Endothelial cell of hepatic sinusoid (primary cell): ENCODE data around the gene EML5.
"Not testable (repeated sequence)": the region's sequence is repeated elsewhere in the genome, so short reads cannot be mapped to it uniquely, and the experiment has no call there.

Experiments
- in situ Hi-C: cut with HindIII; loops from 2 replicates; pipeline ENCODE4 v1.10.0; 2017; ENCODE audit warnings: low sequenced_read_pairs

Gene EML5

DNA sequence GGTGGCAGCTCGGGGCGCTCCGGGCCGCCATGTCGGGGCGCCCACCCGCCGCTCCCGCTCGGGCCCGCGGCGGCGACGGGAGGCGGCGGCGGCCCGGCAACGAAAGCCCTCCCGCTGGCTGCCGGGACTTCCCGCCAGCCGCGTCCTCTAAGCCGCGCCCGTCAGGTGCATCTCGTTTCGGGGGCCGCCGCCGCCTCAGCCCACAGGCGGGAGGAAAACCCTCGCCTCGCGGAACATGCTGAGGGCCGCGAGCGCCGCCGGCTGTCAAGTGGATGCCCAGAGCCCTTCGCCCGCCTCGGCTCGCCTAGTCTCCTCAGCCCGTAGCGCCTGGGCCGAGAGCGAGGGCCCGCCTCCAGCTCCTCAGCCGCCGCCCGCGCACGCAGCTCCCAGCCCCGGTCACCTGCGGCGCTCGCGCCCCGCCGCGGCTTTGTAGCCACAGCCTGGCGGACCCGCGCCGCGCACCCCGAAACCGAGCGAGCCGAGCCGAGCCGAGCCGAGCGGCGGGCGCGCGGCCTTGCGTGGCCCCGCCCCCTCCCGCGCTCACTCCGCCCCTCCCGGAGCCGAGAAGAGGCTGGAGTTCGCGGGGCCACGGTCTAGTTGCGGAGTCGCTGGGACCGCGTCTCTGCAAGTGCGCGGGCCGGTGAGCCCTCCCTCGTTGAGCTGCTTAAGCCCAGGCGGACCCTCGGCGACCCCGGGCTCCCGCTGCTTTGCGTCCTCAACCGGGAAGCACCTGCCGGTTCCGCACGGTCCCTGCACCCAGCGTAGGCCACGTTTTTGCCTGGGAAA is at the start of gene EML5:
Gene EML5, minus strand, starts transcription at position 481 of the 786 bp plus-strand sequence. Its CDS starts 450 bp downstream, at position 31.
- in situ Hi-C loops, result no loop called here

DNA sequence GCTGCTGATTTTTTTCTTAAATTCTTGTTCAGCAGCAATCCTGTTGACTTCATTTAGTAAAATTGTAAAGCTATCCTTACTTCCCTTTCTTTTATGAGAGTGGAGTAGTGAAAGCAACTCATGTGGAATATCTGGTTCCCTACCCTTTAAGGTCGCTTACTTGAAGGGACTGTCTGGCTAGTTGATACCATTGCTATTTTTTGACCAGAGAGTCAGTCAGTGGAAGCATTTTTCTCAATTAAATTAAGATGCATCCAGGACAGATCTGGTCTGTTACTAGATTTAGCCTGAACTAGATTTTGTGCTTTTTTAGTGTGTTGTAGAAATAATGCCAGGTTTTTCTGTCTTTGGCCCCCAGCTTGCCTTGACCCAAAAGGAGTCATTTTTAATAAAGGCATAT is 49.7 kb upstream of the EML5 start:
- in situ Hi-C loops, result no loop called here

- in situ Hi-C loops, result no loop called here
These were observed 49.0 kb upstream of the EML5 start for GRCh38 chr14:88841741-88842140.

GRCh38 chr14:88840926-88841325 is 48.2 kb upstream of the EML5 start:
- in situ Hi-C loops, result no loop called here

GRCh38 chr14:88838015-88838414 is 45.3 kb upstream of the EML5 start:
- in situ Hi-C loops, result no loop called here

- in situ Hi-C loops, result no loop called here
These were observed 44.7 kb upstream of the EML5 start for GRCh38 chr14:88837495-88837894.

DNA sequence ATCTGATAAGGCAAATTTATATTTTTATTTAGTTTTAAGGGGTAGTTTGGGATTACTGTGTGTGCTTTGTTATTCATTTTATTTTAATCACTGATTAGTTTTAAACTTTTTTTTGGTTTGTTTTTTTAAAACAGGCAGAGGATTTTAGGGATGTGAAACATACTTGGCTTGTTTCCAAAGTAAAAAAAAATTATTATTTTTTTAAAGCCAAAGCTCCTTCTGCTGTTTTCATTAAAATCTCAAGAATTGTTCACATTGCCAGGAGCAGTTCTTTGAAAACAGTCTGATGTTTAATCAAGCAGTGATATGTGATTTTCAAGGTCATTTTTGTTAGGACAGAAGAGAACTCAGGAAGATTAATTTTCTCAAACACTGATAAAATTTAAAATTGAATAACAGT is 42.9 kb upstream of the EML5 start:
- in situ Hi-C loops, result no loop called here

DNA sequence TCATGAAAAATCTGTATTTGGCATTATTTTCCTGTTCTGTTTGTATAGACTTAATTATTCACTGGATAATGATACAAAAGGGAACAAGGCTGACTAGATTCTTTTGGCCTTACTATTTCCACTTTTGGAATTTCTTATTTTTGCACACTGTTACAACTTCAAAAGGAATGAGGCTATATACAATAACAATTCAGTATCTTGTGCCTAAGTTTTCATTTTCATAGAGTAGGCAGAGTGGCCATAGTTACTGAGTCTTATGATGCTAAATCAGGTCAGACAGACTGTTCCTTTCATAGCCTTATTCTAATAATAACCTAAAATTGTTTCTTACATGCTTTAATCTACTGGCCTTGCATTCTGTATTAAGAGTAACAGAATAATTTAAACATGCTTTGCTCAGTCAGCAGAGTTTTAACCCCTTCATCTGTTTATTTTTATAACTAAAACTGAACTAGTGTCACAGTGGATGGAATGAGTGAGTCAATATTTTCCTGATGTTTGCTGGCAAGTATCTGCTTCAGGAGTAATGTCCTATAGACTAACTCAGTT is 42.2 kb upstream of the EML5 start:
- in situ Hi-C loops, result no loop called here

DNA sequence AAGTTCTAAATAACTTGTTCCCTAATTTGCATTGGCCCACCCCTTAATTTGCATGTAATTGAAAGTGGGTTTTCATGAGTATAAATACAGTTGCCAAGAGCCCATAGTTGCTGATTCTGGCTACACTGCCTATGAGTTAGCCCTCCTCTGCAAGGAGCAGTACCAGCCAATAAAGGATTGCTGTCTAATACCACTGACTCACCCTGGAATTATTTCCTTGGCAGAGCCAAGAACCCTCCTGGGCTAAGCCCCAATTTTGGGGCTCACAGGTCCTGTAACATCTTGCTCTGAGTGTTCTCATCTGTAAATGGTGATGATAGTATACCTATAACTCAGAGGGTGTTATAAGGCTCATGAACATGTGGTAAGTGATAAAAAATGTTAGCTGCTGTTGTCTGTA is 38.5 kb upstream of the EML5 start:
- in situ Hi-C loops, result no loop called here

DNA sequence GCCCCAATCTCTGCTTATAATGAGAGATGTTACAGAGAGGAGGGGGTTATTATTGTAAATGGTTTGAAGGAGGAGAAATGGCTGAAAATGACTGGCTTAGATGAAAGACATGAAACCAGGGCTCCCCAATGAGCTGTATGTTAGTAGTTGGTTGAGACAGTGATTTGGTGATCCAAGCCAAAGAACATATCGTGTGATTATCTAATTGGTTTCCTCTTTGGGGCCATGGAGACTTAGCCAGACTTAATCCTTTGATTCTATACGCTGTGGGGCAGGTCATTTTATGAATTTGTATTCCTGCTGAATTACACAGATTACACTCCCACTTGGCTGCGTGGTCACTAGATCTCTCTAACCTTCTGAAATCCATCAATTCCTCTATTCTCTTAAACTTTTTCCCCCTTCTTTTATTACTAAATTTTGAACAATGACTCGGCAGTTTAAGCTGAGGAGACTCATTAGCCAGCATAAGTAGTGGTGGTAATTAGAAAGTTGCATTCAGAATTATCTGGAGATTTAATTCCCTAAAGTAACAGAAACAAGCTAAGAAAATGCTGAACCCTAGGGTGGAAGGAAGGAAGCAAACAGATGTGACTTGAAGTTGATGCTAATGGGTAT is 37.0 kb upstream of the EML5 start:
- in situ Hi-C loops, result no loop called here

GRCh38 chr14:88829188-88829587 is 36.4 kb upstream of the EML5 start:
- in situ Hi-C loops, result no loop called here

DNA sequence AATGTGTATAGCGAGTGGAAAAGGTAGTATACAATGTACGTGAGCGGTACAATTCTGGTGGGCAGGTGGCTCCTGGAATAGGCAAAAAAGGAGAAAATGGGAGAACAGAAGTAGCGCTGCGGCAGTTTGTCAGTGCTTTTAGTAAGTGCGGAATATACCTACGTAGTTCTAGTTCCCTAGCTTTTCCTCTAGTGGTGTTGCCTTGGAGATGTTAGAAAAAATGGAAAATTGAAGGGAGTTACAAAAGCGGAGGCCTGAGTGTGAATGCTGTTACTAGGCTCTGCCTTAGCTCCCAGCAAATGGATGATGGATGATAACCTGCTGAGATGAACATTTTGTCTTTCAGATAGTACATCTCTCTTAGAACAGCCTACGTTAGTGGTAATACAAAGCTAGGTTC is 32.8 kb upstream of the EML5 start:
- in situ Hi-C loops, result no loop called here

DNA sequence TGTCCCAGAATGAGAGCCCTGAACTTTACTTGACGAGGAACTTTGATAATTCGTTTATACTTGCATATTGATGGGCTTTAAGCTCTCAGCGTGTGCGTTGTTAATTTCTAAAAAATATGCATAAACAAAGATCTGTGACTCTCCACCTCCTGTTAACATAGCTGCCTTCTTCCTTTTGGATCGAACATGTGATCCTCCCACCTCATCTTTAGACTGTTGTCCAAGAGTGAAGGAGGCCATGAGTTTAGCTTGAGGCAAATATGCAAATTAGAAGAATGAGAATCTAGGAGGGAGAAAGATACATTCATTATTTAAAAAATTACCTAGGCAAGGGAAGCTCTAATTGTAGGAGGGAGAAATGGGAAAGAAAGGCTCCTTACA is 32.3 kb upstream of the EML5 start:
- in situ Hi-C loops, result no loop called here

GRCh38 chr14:88824314-88825077 is 31.7 kb upstream of the EML5 start, which contains the start of gene TTC8:
TTC8 (plus strand) TSS chr14:88824651; CDS start chr14:88824708, 57 bp downstream.
- in situ Hi-C loops, result no loop called here

DNA sequence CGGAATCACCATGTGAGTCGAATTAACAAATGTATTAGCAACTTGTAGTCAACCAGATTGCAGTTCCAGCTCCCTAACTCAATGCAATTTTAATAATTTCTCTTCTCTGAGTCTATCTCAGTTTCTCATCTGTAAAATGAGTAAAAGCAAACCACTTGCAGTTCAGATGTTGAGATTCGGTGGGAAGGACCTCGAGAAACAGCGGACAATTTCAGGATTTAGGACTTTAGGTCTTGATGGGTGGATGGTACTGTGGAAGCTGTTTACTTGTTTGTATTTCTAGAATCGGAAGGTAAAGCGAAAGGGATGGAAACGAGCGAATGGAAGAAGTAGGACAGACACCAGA is 31.2 kb upstream of the EML5 start:
- in situ Hi-C loops, result no loop called here

- in situ Hi-C loops, result no loop called here
These were observed 29.1 kb upstream of the EML5 start for GRCh38 chr14:88821888-88822287.

DNA sequence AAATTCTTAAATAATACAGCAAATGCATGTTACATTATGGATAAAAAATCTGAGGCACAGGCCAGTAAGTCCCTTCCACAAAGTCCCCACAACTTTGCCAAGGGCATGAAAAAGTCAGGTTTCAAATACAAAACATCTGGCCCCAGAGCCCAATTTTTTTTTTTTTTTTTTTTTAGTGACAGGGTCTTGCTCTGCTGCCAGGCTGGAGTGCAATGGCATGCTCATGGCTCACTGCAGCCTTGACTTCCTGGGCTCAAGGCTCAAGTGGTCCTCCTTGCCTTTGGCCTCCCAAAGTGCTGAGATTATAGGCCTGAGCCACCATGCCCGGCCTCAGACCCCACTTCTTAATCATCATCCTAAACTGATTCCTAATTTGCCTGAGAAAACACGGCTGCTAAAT is 28.6 kb upstream of the EML5 start:
- in situ Hi-C loops, result no loop called here

GRCh38 chr14:88819674-88820073 is 26.9 kb upstream of the EML5 start:
- in situ Hi-C loops, result not testable (repeated sequence)

- in situ Hi-C loops, result no loop called here
These were observed 25.3 kb upstream of the EML5 start for GRCh38 chr14:88818018-88818417.

DNA sequence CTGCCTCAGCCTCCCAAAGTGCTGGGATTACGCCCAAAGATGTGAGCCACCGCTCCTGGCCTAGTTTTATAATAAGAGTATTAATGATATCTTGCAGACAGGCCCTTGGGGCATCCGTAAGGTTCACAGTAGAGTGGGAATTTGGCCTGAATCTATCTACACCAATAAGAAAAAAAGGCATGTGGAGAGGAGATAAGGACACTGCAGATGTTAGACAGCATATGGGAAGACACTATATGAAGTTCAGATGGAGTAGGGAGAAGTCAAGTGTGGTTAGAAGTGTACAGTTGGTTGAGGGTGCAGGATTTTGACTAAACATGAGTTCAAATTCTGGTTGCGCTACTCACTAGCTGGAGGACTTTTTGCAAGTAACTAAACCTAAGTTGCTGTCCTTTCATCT is 23.2 kb upstream of the EML5 start:
- in situ Hi-C loops, result no loop called here

GRCh38 chr14:88808359-88808758 is 15.6 kb upstream of the EML5 start:
- in situ Hi-C loops, result no loop called here

- in situ Hi-C loops, result no loop called here
These were observed 11.7 kb upstream of the EML5 start for GRCh38 chr14:88804477-88804876.
